KOPT-K1 (cell line): ENCODE results near the gene PXDN.
"Not testable (repeated sequence)": the region's sequence is repeated elsewhere in the genome, so short reads cannot be mapped to it uniquely, and the experiment has no call there.

Experiments
- H3K27ac ChIP-seq: fragments of 200-600 bp; sonication (generic); 2 replicates; pipeline ENCODE4 v1.5.1; 2016; ENCODE audit warnings: antibody characterized with exemption, mild to moderate bottlenecking, low read depth, low read length; ENCODE audit not compliant: poor library complexity, severe bottlenecking
- H3K36me3 ChIP-seq: fragments of 200-600 bp; sonication (generic); 2 replicates; pipeline ENCODE4 v1.5.1; 2017; ENCODE audit warnings: antibody characterized with exemption, mild to moderate bottlenecking, low read length, moderate library complexity; ENCODE audit not compliant: insufficient read depth
- H3K9me3 ChIP-seq: fragments of 200-600 bp; sonication (generic); 2 replicates; pipeline ENCODE4 v1.5.1; 2017; ENCODE audit warnings: antibody characterized with exemption, low read length, mild to moderate bottlenecking; ENCODE audit not compliant: insufficient read depth, poor library complexity, severe bottlenecking

Gene PXDN

DNA sequence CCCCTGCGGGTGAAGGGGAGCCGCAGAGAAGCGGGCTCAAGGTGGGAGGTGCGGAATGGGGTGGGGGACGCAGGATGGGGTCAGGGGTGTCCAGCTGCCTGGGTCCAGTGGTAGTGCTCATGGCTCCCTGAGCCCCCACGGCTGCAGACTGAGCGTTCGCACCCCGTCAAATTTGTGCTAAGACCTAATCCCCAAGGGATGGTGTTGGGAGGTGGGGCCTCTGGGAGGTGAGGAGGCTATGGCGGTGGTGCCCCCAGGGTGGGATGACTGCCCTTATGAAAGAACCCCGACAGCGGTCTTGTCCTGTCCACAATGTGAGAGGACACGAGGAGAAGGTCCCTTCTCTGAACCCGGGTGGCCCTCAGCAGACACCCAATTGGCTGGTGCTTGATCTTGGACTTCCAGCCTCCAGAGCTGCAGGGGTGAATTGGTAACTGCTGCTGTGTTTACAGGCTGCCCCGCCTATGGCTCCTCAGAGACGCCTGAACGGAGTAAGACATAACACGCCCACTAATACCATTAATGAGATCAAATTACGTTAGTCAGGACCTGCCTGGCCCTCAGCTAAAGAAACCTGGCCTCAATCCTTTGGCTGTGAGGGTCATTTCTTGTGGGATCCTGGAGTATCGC, 42.6 kb downstream of the PXDN start:
- Histone ChIP-seq H3K36me3 (no peaks in the 10 kb centered on the region), H3K27ac (no peak overlapping the region)

DNA sequence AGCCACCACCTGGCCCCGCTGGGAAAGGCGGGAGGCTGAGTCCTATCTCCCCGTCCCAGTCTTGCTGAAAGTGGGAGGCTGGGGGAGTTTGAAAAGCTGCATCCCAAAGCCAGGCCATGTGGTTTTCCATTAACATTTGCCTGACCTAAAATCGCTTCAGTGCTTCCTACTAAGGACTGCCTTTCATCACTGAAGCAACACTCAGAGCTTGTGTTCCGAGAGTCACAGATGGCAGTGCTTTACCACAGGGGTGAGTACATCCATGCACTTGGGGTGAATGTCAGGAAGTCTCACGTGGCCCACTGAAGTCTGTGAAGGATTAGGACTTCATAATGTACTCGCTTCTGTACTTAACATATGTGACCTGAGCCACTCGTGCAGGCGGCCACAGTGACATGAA, 43.3 kb downstream of the PXDN start:
- H3K9me3 ChIP-seq, result peaks cover 10% of the 10 kb centered on the region
- no peaks in the 10 kb centered on the region for H3K36me3 ChIP-seq
- H3K27ac ChIP-seq, result no peak overlapping the region

More for the DNA sequence above, 42.6 kb downstream of the PXDN start:
- H3K9me3 ChIP-seq, result peaks cover 3% of the 10 kb centered on the region

GRCh38 chr2:1700427-1700826, 43.9 kb downstream of the PXDN start:
- H3K9me3 ChIP-seq, H3K36me3 ChIP-seq, H3K27ac ChIP-seq: not testable (repeated sequence)

GRCh38 chr2:1698188-1698945, 45.9 kb downstream of the PXDN start:
- Histone ChIP-seq H3K27ac (no peak overlapping the region), H3K36me3 (no peaks in the 10 kb centered on the region), H3K9me3 (peaks cover 10% of the 10 kb centered on the region)

DNA sequence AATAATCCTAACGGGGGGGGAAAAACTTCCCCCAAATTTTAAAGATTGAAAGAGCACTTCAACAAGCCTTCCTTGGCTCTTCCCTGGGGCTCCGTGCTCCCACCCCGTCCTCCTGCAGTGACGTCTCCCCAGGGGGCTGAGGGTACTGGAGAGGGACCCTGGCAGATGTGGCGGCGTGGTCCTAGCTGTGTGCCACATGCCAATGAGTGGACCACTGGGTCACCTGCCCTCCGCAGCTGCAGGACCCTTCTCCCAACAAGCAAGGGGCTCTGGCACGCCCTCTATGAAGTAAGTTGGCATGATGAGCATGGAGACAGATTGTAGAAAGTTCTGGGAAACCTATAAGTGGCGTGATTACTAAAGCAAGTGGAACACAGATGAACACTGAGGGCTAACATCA, 46.7 kb downstream of the PXDN start:
- Histone ChIP-seq H3K36me3 (peaks cover under 1% of the 10 kb centered on the region; the same call in 1 of the 2 replicates), H3K27ac (no peak overlapping the region), H3K9me3 (peaks cover 10% of the 10 kb centered on the region)

GRCh38 chr2:1696472-1696871, 47.8 kb downstream of the PXDN start:
- peaks cover 10% of the 10 kb centered on the region; the same call in 1 of the 2 replicates for H3K36me3 ChIP-seq
- H3K9me3 ChIP-seq, result peaks cover 10% of the 10 kb centered on the region
- H3K27ac ChIP-seq, result no peak overlapping the region

GRCh38 chr2:1694371-1695271, 49.7 kb downstream of the PXDN start:
- Histone ChIP-seq H3K36me3 (peaks cover 14% of the 10 kb centered on the region; the same call in 1 of the 2 replicates), H3K9me3 (peaks cover 10% of the 10 kb centered on the region), H3K27ac (no peak overlapping the region)

GRCh38 chr2:1693723-1694122, 50.6 kb downstream of the PXDN start:
- H3K36me3 ChIP-seq, result peaks cover 14% of the 10 kb centered on the region; the same call in 1 of the 2 replicates
- H3K27ac ChIP-seq, result no peak overlapping the region
- peaks cover 10% of the 10 kb centered on the region for H3K9me3 ChIP-seq

DNA sequence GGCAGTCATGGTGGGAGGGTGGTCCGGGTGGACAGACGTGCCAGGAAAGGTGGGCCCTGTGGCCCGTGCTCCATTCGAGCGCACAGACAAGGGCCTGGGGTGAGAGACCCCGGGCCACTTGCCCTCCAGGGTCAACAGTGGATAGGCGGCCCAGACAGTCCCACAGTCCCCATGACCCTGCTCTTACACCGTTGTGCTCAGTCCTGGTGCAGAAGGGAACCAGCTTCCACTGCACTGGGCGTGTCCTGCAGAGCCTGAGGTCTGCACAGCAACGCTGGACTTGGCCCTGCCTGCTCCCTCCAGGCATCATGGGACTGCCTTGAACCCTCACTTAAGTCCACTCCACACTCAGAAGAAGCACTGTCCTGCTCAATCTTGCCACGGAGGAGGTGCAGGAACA, 52.0 kb downstream of the PXDN start:
- Histone ChIP-seq H3K27ac (no peak overlapping the region), H3K9me3 (peaks cover 10% of the 10 kb centered on the region), H3K36me3 (peaks cover 26% of the 10 kb centered on the region; the same call in 1 of the 2 replicates)

DNA sequence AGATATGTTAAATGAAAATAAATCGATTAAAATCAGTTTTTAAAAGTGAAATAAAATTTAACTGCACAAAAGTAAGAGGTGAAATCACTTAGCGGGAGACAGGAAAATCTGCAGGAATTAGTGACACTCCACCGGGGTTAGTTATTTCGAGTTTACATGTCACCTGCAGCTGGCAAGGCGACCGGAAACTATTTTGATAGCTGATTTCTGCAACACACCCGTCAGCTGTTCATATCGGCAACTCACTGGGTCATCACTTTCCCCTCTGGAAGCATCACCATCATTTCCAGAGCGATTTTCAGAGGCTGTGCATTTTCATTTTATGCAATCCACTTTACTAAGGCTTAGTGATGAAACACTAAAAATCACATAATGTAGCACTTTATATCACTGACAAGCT, 52.9 kb downstream of the PXDN start:
- no peak overlapping the region for H3K27ac ChIP-seq
- peaks cover 30% of the 10 kb centered on the region; the same call in 1 of the 2 replicates for H3K36me3 ChIP-seq
- H3K9me3 ChIP-seq, result peaks cover 3% of the 10 kb centered on the region

- Histone ChIP-seq H3K27ac (no peak overlapping the region), H3K36me3 (peaks cover 33% of the 10 kb centered on the region; the same call in 1 of the 2 replicates), H3K9me3 (no peaks in the 10 kb centered on the region)
Measured at GRCh38 chr2:1690056-1690775, 54.1 kb downstream of the PXDN start.

DNA sequence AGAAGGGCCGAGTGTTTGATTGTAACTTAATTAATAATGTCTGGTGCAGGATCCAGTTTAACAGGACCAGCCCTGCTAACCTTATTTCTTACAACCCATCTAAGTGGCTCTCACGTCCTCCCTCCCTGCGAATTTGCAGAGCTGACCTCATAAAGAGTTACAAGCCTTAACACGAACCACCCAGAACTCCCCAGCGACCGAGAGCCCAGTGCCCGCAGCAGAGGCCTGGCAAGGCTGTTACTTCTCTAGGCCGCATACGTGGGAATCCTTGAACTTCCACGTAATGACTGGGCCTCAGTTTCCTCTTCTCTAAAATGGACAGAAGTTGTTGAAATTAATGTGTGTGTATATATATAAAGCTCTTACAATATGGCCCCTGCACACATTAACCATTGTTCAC, 55.5 kb downstream of the PXDN start:
- Histone ChIP-seq H3K36me3 (peaks cover 33% of the 10 kb centered on the region; the same call in 1 of the 2 replicates), H3K27ac (no peak overlapping the region), H3K9me3 (no peaks in the 10 kb centered on the region)

GRCh38 chr2:1688161-1688560, 56.2 kb downstream of the PXDN start:
- H3K9me3 ChIP-seq, result no peaks in the 10 kb centered on the region
- peaks cover 33% of the 10 kb centered on the region; the same call in 1 of the 2 replicates for H3K36me3 ChIP-seq
- H3K27ac ChIP-seq, result no peak overlapping the region

GRCh38 chr2:1687254-1687653, 57.1 kb downstream of the PXDN start:
- Histone ChIP-seq H3K9me3 (no peaks in the 10 kb centered on the region), H3K27ac (no peak overlapping the region), H3K36me3 (peaks cover 29% of the 10 kb centered on the region; the same call in 1 of the 2 replicates)
